Coronary artery (tissue), 2 donors: Measurements from ENCODE around the gene MAGI2.

ENCODE experiments used
- DNase-seq: peaks from one replicate; pipeline ENCODE4 v3.0.0-alpha.2; 2017; ENCODE audit warnings: low spot score
- H3K27ac ChIP-seq, 2 donors: fragments of 200-600 bp; sonication (generic); one replicate each; pipeline ENCODE4 v1.5.1; 2016 to 2019
- H3K4me3 ChIP-seq: fragments of 200-600 bp; sonication (generic); 2 replicates; pipeline ENCODE4 v1.5.1; 2016; ENCODE audit warnings: mild to moderate bottlenecking, moderate library complexity
- CTCF ChIP-seq: fragments of 200-600 bp; sonication (generic); IDR thresholded peaks from one replicate; pipeline ENCODE4 v1.5.1; 2019; ENCODE audit warnings: antibody characterized with exemption

MAGI2 gene

GRCh38 chr7:78223598-78223997 is 1229.9 kb downstream of the MAGI2 start:
- no peak overlapping the region for H3K4me3 ChIP-seq
- no peak for DNase-seq
- no peak overlapping the region for H3K27ac ChIP-seq
- no peak for TF ChIP-seq CTCF

GRCh38 chr7:78222001-78222751 is 1231.3 kb downstream of the MAGI2 start:
- H3K27ac ChIP-seq, result peak overlapping the region in 1 of 2 donors; percentile 34
- no peak for DNase-seq

GRCh38 chr7:78220754-78221153 is 1232.7 kb downstream of the MAGI2 start:
- no peak overlapping the region for H3K4me3 ChIP-seq
- TF ChIP-seq CTCF, result no peak
- H3K27ac ChIP-seq, result no peak overlapping the region
- DNase-seq, result no peak

More at GRCh38 chr7:78222001-78222751, 1231.3 kb downstream of the MAGI2 start:
- TF ChIP-seq CTCF, result no peak
- no peak overlapping the region for H3K4me3 ChIP-seq

GRCh38 chr7:78218876-78219275 is 1234.6 kb downstream of the MAGI2 start:
- TF ChIP-seq CTCF, result no peak

GRCh38 chr7:78218051-78218450 is 1235.4 kb downstream of the MAGI2 start:
- no peak overlapping the region for H3K27ac ChIP-seq
- DNase-seq, result no peak
- no peak overlapping the region for H3K4me3 ChIP-seq
- no peak for TF ChIP-seq CTCF

More at GRCh38 chr7:78218876-78219275, 1234.6 kb downstream of the MAGI2 start:
- Histone ChIP-seq H3K27ac (no peak overlapping the region), H3K4me3 (no peak overlapping the region)
- DNase-seq, result no peak

GRCh38 chr7:78215199-78215598 is 1238.3 kb downstream of the MAGI2 start:
- no peak overlapping the region for H3K4me3 ChIP-seq
- TF ChIP-seq CTCF, result no peak
- DNase-seq, result no peak
- H3K27ac ChIP-seq, result no peak overlapping the region

- no peak for TF ChIP-seq CTCF
- no peak overlapping the region for H3K4me3 ChIP-seq
- no peak overlapping the region for H3K27ac ChIP-seq
- no peak for DNase-seq
Observed at GRCh38 chr7:78213402-78213801, 1240.1 kb downstream of the MAGI2 start.
